CD4-positive, alpha-beta T cell (primary cell): ENCODE data around the gene TTLL3. TPM values are rescaled to one million over a fixed set of nuclear protein-coding genes. Genes with fewer than 3 reads are reported as not detected.

Experiments used
- ATAC-seq: fragments of 200-7000 bp; cut with Tn5 transposase; one replicate; pipeline ENCODE4 v1.10.0; 2022; ENCODE audit warnings: mild to moderate bottlenecking; ENCODE audit not compliant: poor library complexity
- CTCF ChIA-PET: fragments of 350-600 bp; sonication (Branson Sonifier 250); formaldehyde crosslinking; loops from one replicate; lab custom pipeline; 2021; ENCODE audit warnings: antibody characterized with exemption, inconsistent platforms; lab: Charles Lee
- POLR2A ChIA-PET: fragments of 350-600 bp; sonication (Branson Sonifier 250); formaldehyde crosslinking; loops from one replicate; lab custom pipeline; 2021; ENCODE audit warnings: antibody characterized with exemption, inconsistent platforms; lab: Charles Lee
- DNase-seq, 14 experiments: peaks; one replicate each; pipeline ENCODE4 v3.0.0-alpha.2; 2013 to 2020; ENCODE audit warnings: mixed read lengths in 2 of 14
- H3K27ac ChIP-seq, 2 donors: one replicate each; pipeline versions ENCODE4 v1.5.1 to v1.7.0; 2013; ENCODE audit warnings: low read length in 2 of 2, low read depth in 1 of 2, mild to moderate bottlenecking in 1 of 2
- H3K27me3 ChIP-seq, 2 experiments: 1 replicate in 1 of 2; 2 replicates in 1 of 2; pipeline versions ENCODE4 v1.6.1 to v1.7.0; 2013; ENCODE audit warnings: low read length in 2 of 2, control low read depth in 1 of 2, mild to moderate bottlenecking in 1 of 2, moderate library complexity in 1 of 2; ENCODE audit not compliant: insufficient read depth in 2 of 2, control insufficient read depth in 1 of 2
- H3K36me3 ChIP-seq: one replicate; pipeline ENCODE4 v1.6.1; 2013; ENCODE audit warnings: low read length, control low read depth; ENCODE audit not compliant: insufficient read depth
- H3K4me1 ChIP-seq: one replicate; pipeline ENCODE4 v1.6.1; 2013; ENCODE audit warnings: low read length, control low read depth; ENCODE audit not compliant: insufficient read depth
- H3K4me3 ChIP-seq: one replicate; pipeline ENCODE4 v1.5.1; 2013; ENCODE audit warnings: mild to moderate bottlenecking, low read length, moderate library complexity
- H3K9me3 ChIP-seq, 2 experiments: 1 replicate in 1 of 2; 2 replicates in 1 of 2; pipeline versions ENCODE4 v1.6.1 to v1.7.0; 2013; ENCODE audit warnings: low read length in 2 of 2, mild to moderate bottlenecking in 2 of 2, control low read depth in 1 of 2, moderate library complexity in 1 of 2; ENCODE audit not compliant: control insufficient read depth in 1 of 2, insufficient read depth in 1 of 2
- H3K27ac Mint-ChIP-seq: one replicate; pipeline ENCODE4 v1.8.0; 2020; ENCODE audit warnings: mixed read lengths
- H3K27me3 Mint-ChIP-seq: one replicate; pipeline ENCODE4 v1.8.0; 2021; ENCODE audit warnings: mixed read lengths
- H3K36me3 Mint-ChIP-seq: one replicate; pipeline ENCODE4 v1.8.0; 2021; ENCODE audit warnings: low read depth, mixed read lengths
- H3K4me1 Mint-ChIP-seq: one replicate; pipeline ENCODE4 v1.8.0; 2021; ENCODE audit warnings: low read depth, mixed read lengths
- H3K4me3 Mint-ChIP-seq: one replicate; pipeline ENCODE4 v1.8.0; 2020; ENCODE audit warnings: mild to moderate bottlenecking, mixed read lengths
- H3K9me3 Mint-ChIP-seq: one replicate; pipeline ENCODE4 v1.8.0; 2020; ENCODE audit warnings: mixed read lengths
- CTCF ChIP-seq: fragments of 200-600 bp; IDR thresholded peaks from one replicate; pipeline ENCODE4 v1.8.0; 2022; ENCODE audit warnings: antibody characterized with exemption, mild to moderate bottlenecking
- intact Hi-C, 2 experiments: fragments of 100-400 bp; cut with DNase I in 1 of 2; cut with micrococcal nuclease in 1 of 2; formaldehyde crosslinking; loops; one replicate each; pipeline versions ENCODE4 v1.15.1 to v1.9.0; 2023 to 2025; cut with DNase I, micrococcal nuclease
- total RNA-seq, 174 experiments: library from RNA in 2 of 174; stranded (reverse) in 2 of 174; gene quantifications; one replicate each; pipeline ENCODE4 v1.2.3 and lab custom pipeline; 2021 to 2026

Gene TTLL3
- total RNA-seq, 2 experiments from 2014 or later = 50.5 to 58.6 TPM

GRCh38 chr3:9779075-9779593 lies 30.9 kb upstream of the TTLL3 start:
- H3K4me1 Mint-ChIP-seq = peaks cover 53% of the 10 kb centered on the region
- Histone ChIP-seq H3K9me3 (no peaks in the 10 kb centered on the region), H3K4me3 (no peak overlapping the region), H3K27ac (no peak overlapping the region), H3K27me3 (no peaks in the 10 kb centered on the region), H3K4me1 (peaks cover 50% of the 10 kb centered on the region), H3K36me3 (peaks cover 31% of the 10 kb centered on the region)
- H3K27ac Mint-ChIP-seq = peak overlapping the region; percentile 65
- ChIA-PET CTCF (no interaction called here), POLR2A (interaction anchor here (1.2 to 1.5 kb wide), 2 partner anchors 14 to 17 kb away, joined by 3 to 4 read pairs; partner anchors contain the start of genes ARPC4 and TADA3)
- H3K27me3 Mint-ChIP-seq = no peaks in the 10 kb centered on the region
- no peak for ATAC-seq
- peak overlapping the region; percentile 21 for H3K4me3 Mint-ChIP-seq
- peaks cover 26% of the 10 kb centered on the region for H3K36me3 Mint-ChIP-seq
- intact Hi-C loops = no loop called here
- TF ChIP-seq CTCF = no peak
- H3K9me3 Mint-ChIP-seq = no peaks in the 10 kb centered on the region
- DNase-seq = no peak

GRCh38 chr3:9779721-9780457 lies 30.2 kb upstream of the TTLL3 start:
- ATAC-seq (peak; percentile 71), DNase-seq (peak in 5 of 14 experiments; percentile 30 to 61 (median 38))
- intact Hi-C loops = no loop called here
- POLR2A ChIA-PET = interaction anchor here (0.6 to 3.6 kb wide), 4 partner anchors 8 to 22 kb away, joined by 3 to 26 read pairs (median 5); partner anchors contain the start of genes ARPC4, CAMK1 and TADA3
- no peak for TF ChIP-seq CTCF
- peak overlapping the region; percentile 38 for H3K4me3 Mint-ChIP-seq
- Histone ChIP-seq H3K36me3 (peaks cover 38% of the 10 kb centered on the region), H3K4me3 (peak overlapping the region; percentile 6), H3K4me1 (peaks cover 50% of the 10 kb centered on the region), H3K9me3 (no peaks in the 10 kb centered on the region), H3K27me3 (no peaks in the 10 kb centered on the region), H3K27ac (peak overlapping the region; percentile 42 to 49)
- no peaks in the 10 kb centered on the region for H3K9me3 Mint-ChIP-seq
- H3K36me3 Mint-ChIP-seq = peaks cover 28% of the 10 kb centered on the region
- H3K27ac Mint-ChIP-seq = peak overlapping the region; percentile 65
- no peaks in the 10 kb centered on the region for H3K27me3 Mint-ChIP-seq
- peaks cover 53% of the 10 kb centered on the region for H3K4me1 Mint-ChIP-seq
- CTCF ChIA-PET = interaction anchor here (1.0 kb wide), 1 partner anchor 53 kb away, joined by 4 read pairs; no protein-coding TSS in a partner anchor

- CTCF ChIA-PET = interaction anchor here (1.0 kb wide), 1 partner anchor 53 kb away, joined by 4 read pairs; no protein-coding TSS in a partner anchor
- TF ChIP-seq CTCF = no peak
- Mint-ChIP-seq H3K27ac (peak overlapping the region; percentile 65), H3K36me3 (peaks cover 34% of the 10 kb centered on the region), H3K4me1 (peaks cover 55% of the 10 kb centered on the region), H3K4me3 (peak overlapping the region; percentile 38), H3K9me3 (no peaks in the 10 kb centered on the region), H3K27me3 (no peaks in the 10 kb centered on the region)
- intact Hi-C loops = no loop called here
- H3K9me3 ChIP-seq = no peaks in the 10 kb centered on the region
- DNase-seq (no peak), ATAC-seq (no peak)
- no peaks in the 10 kb centered on the region for H3K27me3 ChIP-seq
- peaks cover 44% of the 10 kb centered on the region for H3K36me3 ChIP-seq
- H3K4me1 ChIP-seq = peaks cover 50% of the 10 kb centered on the region
- POLR2A ChIA-PET = interaction anchor here (1.1 to 3.6 kb wide), 3 partner anchors 9 to 13 kb away, joined by 3 to 26 read pairs (median 7); partner anchors contain the start of genes ARPC4, CAMK1 and TADA3
- no peak overlapping the region for H3K4me3 ChIP-seq
- peak overlapping the region; percentile 42 to 49 for H3K27ac ChIP-seq
These were observed 29.6 kb upstream of the TTLL3 start for GRCh38 chr3:9780458-9780812.
